ENCODE results near the gene VCP. TPM values are rescaled to one million over a fixed set of nuclear protein-coding genes. Genes with fewer than 3 reads are reported as not detected.

Gene VCP
- total and polyA plus RNA-seq, 9 of the 15 experiments (the other 6 are each of a cell fraction or from before 2014, with no cell fraction given) = 7.1 to 257 (median 199) TPM

- TF ChIP-seq, protein P1, sequence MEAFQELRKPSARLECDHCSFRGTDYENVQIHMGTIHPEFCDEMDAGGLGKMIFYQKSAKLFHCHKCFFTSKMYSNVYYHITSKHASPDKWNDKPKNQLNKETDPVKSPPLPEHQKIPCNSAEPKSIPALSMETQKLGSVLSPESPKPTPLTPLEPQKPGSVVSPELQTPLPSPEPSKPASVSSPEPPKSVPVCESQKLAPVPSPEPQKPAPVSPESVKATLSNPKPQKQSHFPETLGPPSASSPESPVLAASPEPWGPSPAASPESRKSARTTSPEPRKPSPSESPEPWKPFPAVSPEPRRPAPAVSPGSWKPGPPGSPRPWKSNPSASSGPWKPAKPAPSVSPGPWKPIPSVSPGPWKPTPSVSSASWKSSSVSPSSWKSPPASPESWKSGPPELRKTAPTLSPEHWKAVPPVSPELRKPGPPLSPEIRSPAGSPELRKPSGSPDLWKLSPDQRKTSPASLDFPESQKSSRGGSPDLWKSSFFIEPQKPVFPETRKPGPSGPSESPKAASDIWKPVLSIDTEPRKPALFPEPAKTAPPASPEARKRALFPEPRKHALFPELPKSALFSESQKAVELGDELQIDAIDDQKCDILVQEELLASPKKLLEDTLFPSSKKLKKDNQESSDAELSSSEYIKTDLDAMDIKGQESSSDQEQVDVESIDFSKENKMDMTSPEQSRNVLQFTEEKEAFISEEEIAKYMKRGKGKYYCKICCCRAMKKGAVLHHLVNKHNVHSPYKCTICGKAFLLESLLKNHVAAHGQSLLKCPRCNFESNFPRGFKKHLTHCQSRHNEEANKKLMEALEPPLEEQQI (IDR thresholded peaks at IDR 0.05) = no peak
- TF ChIP-seq PCBP1 (IDR thresholded peaks at IDR 0.05; ENCODE audit: low read depth, low read length, poor library complexity, severe bottlenecking) = peak; percentile 36
- no peak for TF ChIP-seq IRF2 (CRISPR knock-in tag; IDR thresholded peaks at IDR 0.05)
- TF ChIP-seq ZNF57 (CRISPR knock-in tag; IDR thresholded peaks at IDR 0.05) = no peak
- no peak for TF ChIP-seq XRCC5 (IDR thresholded peaks at IDR 0.05; ENCODE audit: low read depth, low read length)
- peak; percentile 83 for TF ChIP-seq SMAD4 (CRISPR knock-in tag; conservative IDR thresholded peaks at IDR 0.05)
- TF ChIP-seq, protein P2, sequence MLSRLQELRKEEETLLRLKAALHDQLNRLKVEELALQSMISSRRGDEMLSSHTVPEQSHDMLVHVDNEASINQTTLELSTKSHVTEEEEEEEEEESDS (CRISPR knock-in tag; IDR thresholded peaks at IDR 0.05) = no peak
- no peak for TF ChIP-seq DIDO1 (tag; IDR thresholded peaks at IDR 0.05; ENCODE audit: low read depth)
- no peak for TF ChIP-seq GTF2A2 (tag; IDR thresholded peaks at IDR 0.05)
- peak; percentile 78 for TF ChIP-seq RBM22 (IDR thresholded peaks at IDR 0.05; ENCODE audit: low read depth, low read length, poor library complexity, severe bottlenecking)
- no peak for TF ChIP-seq IRF1 (CRISPR knock-in tag; IDR thresholded peaks at IDR 0.05; ENCODE audit: borderline replicate concordance)
- no peak for TF ChIP-seq PTBP1 (IDR thresholded peaks at IDR 0.05; ENCODE audit: low read depth, low read length)
- no peak for TF ChIP-seq JUND (IDR thresholded peaks at IDR 0.05; ENCODE audit: borderline replicate concordance, low read depth, low read length)
- no peak; the same call in 2 of the 3 replicates for TF ChIP-seq JUND (tag; IDR thresholded peaks at IDR 0.05; ENCODE audit: borderline replicate concordance, low read depth, low read length)
- TF ChIP-seq CAMTA2 (CRISPR knock-in tag; conservative IDR thresholded peaks at IDR 0.05) = no peak
- 0 out of 2 replicates have a peak, but pooled peaks have one; percentile 18 for TF ChIP-seq HDAC8 (tag; IDR thresholded peaks at IDR 0.05)
- no peak for TF ChIP-seq MCM5 (IDR thresholded peaks at IDR 0.05; ENCODE audit: low read depth)
- TF ChIP-seq MYBL2 (IDR thresholded peaks at IDR 0.05; ENCODE audit: low read depth) = no peak
- no peak for TF ChIP-seq MYBL2 (CRISPR knock-in tag; IDR thresholded peaks at IDR 0.05; ENCODE audit: borderline replicate concordance)
- TF ChIP-seq, protein P3, sequence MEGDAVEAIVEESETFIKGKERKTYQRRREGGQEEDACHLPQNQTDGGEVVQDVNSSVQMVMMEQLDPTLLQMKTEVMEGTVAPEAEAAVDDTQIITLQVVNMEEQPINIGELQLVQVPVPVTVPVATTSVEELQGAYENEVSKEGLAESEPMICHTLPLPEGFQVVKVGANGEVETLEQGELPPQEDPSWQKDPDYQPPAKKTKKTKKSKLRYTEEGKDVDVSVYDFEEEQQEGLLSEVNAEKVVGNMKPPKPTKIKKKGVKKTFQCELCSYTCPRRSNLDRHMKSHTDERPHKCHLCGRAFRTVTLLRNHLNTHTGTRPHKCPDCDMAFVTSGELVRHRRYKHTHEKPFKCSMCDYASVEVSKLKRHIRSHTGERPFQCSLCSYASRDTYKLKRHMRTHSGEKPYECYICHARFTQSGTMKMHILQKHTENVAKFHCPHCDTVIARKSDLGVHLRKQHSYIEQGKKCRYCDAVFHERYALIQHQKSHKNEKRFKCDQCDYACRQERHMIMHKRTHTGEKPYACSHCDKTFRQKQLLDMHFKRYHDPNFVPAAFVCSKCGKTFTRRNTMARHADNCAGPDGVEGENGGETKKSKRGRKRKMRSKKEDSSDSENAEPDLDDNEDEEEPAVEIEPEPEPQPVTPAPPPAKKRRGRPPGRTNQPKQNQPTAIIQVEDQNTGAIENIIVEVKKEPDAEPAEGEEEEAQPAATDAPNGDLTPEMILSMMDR (IDR thresholded peaks at IDR 0.05 in 2 of 3, conservative IDR thresholded peaks at IDR 0.05 in 1 of 3; ENCODE audit: insufficient read depth in 2 of 3, low read depth in 1 of 3, low read length in 3 of 3) = peak; percentile 51 to 77 (median 56)
- TF ChIP-seq, protein P4, sequence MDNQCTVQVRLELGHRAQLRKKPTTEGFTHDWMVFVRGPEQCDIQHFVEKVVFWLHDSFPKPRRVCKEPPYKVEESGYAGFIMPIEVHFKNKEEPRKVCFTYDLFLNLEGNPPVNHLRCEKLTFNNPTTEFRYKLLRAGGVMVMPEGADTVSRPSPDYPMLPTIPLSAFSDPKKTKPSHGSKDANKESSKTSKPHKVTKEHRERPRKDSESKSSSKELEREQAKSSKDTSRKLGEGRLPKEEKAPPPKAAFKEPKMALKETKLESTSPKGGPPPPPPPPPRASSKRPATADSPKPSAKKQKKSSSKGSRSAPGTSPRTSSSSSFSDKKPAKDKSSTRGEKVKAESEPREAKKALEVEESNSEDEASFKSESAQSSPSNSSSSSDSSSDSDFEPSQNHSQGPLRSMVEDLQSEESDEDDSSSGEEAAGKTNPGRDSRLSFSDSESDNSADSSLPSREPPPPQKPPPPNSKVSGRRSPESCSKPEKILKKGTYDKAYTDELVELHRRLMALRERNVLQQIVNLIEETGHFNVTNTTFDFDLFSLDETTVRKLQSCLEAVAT (IDR thresholded peaks at IDR 0.05) = no peak
- TF ChIP-seq PTRF (tag; IDR thresholded peaks at IDR 0.05) = no peak
These were observed 488 bp downstream of the VCP start (continued) for GRCh38 chr9:35071814-35072460.

Data from K562 (cell line).